IPS-NIHi7 (cell line): ENCODE measurements around the gene DDX24.
"Not testable (repeated sequence)": the region's sequence is repeated elsewhere in the genome, so short reads cannot be mapped to it uniquely, and the experiment has no call there.

Experiments
- DNase-seq: peaks from one replicate; pipeline ENCODE4 v3.0.0; 2012; ENCODE audit warnings: mixed read lengths; ENCODE audit errors: extremely low spot score

DDX24 gene

DNA sequence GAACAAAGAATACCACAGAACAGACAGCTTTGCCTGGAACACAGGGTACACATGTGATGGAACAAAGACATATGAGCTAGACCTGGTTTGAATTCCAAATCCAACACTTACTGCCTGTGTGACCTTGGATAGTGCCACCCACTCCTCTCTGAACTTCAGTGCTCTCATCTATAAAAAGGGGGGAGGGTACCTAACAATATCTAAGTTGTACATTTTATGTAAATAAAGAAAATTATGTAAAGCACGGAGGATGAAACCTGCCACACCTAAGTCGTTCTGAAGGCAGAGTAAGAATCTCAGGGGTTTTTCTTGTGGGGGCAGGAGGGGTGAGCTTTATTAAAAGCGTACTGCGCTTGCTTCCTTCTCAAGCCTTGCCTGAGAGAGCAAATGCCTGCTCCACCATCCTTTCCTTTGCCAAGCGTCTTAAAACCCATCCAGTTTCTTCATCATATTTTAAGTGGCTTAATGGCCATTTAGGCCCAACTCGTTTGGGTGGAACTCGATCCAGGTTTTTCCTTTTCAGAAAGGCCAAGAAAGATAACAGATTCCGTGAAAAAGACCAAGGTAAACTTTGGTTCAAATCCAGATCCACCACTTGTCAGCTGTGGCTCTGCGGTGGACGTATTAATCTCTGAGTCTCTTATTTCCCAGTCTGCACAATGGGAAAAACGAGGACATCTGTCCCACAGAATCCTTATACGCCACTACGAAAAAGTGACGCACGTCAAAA, 946 bp downstream of the DDX24 start:
- DNase-seq: no peak

DNA sequence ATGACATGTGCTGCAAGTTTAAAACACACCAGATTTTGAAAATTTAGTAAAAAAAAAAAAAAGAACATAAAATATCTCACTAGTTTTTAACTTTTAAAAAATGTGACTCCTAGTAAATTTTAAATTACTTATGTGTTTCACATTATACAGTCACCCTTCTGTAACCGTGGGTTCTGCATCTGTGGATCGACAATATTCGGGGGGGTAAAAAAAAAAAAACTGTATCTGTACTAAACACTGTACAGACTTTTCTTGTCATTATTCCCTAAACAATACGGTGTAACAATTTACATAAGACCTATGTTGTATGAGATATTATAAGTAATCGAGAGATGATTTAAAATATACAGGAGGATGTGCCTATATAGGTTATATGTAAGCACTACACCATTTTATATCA, 3.2 kb downstream of the DDX24 start:
- DNase-seq: no peak

DNA sequence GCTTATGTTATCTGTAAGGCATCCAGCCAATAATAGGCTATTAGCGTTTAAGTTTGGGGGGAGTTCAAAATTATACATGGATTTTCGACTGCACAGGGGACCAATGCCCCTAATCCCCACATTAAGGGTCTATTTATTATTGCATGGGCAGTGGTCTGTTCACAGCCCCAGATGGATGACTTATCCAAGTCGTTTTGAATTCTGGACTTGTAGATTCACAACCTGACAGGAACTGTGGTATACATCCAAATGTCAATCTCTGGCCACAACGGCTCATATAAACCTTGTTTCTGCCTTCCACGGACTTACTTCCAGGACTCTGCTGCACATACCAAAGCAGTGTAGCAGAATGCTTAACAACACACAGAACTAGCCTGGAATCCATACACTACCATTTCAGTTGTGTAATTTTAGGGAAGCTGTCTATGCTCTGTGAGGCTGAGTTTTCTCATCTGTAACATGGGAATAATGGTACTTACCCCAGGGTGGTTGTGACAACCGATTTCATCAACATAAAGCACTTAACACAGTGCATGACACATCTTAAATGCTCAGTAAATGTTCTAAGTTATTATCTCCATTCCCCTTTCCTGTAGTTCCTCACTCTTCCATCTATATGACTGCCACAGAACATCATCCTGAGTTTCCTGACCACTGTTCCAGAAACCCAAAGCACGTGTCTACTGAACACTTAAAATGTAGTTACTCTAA, 3.7 kb downstream of the DDX24 start:
- DNase-seq: no peak

DNA sequence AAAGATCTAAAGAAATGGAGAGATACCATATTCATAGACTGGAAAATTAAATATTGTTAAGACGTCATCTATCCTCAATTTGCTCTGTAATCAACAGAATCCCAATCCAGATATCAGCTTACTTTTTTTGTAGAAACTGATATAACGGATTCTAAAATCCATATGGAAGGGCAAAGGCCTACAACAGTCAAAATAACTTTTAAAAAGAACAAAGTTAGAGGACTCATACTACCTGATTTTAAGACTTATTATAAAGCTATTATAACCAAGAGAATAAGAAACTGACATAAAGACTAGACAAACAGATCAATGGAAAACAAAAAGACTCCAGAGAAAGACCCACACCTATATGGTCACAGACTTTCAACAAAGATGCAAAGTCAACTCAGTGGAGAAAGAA, 6.0 kb downstream of the DDX24 start:
- DNase-seq: no peak

DNA sequence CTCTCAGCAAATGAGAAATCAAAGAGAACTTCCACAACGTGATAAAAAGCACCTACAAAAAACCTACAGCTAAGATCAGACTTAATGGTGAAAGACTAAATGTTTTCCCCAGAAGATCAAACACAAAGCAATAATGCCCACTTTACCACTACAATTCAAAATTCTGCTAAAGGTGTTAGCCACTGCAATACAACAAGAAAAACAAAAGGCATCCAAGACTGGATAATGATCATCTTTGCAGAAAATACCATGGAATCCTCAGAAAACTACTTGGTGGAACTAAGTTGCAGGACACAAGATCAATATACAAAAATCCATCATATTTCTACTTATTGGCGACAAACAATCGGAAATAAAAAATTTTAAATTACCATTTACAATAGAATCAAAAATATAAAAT, 6.5 kb downstream of the DDX24 start:
- DNase-seq: no peak

DNA sequence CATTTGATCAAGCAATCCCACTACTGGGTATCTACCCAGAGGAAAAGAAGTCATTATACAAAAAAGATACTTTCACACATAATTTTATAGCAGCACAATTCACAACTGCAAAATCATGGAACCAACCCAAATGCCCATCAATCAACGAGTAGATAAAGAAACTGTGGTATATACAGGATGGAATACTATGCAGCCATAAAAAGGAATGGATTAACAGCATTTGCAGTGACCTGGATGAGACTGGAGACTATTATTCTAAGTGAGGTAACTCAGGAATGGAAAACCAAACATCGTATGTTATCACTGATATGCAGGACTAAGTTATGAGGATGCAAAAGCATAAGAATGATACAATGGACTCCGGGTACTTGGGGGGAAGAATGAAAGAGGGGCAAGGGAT, 8.9 kb downstream of the DDX24 start:
- DNase-seq: not testable (repeated sequence)

DNA sequence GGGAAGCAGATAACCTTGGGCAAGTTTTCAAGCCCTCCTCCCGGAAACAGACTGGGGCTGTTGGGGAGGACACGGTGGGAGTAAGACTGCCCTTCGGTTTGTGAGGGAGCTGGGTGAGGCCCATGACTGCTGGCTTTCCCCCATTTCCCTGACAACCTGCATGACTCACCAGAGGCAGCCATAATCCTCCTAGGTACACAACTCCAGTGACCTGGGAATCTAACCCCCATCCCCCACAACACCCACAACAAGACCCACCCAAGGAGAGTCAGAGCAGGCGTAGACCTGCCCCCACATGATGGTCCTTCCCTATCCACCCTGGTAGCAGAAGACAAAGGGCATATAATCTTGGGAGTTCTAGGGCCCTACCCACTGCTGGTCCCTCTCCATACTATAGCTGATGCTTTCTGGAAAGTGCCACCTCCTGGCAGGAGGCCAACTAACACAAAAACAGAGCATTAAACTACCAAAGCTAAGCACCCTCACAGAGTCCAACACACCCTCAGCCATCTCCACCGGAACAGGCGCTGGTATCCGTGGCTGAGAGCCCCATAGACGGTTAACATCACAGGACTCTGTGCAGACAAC, 14.8 kb downstream of the DDX24 start:
- DNase-seq: no peak

DNA sequence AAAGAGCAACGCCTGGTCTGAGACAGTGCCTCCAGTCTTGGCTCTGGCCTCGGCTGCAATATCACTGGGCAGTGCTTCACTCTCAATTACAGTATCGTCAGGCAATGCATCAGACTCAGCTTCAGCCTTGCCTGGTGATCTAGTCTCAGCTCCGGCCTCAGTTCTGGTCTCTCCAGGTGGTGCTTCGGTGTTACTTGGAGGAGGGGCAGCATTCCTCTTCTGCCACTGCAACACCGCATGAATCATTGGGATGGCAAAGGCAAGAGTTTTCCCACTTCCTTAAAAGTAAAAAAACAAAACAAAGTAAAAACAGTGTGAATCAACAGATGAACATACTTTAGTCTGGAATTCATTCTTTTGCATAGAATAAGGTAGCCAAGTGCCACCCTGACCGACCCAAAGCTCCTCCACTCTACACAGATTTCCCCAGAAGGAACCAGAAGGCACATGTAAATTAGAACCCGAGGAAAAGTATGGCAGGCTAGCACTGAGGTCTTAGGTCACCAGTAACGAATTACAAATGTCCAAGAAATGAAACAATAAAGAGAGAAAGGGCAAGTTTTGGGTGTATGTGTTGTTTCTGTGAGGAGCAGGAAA, 18.6 kb downstream of the DDX24 start:
- DNase-seq: peak; percentile 53

DNA sequence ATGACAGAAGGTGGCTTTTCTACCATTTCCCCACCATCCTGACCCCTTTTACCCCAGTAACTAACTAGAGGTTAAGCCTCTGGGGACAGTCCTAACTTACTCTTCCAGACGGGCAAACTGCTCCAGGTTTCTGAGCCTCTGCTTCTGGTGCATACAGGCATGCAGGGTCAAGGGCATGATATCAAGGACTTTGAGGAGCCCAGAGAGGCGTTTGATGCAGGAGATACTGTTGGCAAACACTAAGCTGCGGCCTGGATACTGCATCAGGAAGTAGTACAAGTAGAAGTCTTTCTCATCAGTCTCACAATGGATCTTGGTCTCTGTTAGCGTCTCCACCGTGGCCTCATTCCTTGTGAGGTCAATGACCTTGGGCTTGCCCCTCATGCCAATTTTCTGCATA, 21.0 kb downstream of the DDX24 start:
- DNase-seq: no peak

DNA sequence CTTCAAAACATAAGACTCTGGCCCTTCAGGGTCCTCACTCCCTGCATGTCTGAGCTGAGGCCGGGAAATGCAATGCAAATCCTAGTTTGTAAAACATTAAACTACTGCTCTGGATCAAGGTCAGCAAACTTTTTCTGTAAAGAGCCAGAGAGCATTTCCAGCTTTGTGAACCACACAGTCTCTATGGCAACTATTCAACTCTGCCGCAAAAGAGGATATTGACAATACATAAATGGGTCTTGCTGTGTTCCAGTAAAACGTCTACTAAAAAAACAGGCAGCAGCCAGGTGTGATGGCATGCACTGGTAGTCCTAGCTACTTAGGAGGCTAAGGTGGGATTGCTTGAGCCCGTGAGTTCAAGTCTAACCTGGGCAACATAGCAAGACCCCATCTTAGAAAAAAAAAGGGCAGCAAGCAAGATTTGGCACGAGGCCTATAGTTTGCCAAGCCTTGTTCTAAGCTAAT, 22.3 kb downstream of the DDX24 start:
- DNase-seq: no peak

DNA sequence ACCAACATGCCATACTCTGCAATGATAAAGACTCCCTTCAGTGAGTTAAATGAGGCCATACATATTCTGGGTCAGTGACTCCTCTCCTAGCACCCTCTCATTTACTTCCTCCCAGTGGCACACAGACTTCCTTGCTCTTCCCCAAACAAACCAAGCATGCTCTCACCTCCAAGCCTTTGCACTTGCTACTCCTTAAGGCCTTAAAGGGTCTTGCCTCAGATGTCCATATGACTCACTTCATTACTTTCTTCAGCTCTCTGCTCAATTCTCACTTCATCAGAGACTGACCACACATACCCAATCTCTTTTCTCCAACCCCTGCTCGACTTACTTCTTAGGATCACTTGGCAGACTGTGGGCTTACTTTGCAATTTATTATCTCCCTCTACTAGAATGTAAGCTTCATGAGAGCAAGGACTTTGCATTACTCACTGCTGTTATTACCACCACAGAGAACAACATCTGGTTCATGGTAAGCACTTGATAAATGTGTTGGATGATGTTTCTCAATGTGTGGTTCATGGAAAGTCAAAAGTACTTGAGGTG, 22.8 kb downstream of the DDX24 start:
- no peak for DNase-seq

DNA sequence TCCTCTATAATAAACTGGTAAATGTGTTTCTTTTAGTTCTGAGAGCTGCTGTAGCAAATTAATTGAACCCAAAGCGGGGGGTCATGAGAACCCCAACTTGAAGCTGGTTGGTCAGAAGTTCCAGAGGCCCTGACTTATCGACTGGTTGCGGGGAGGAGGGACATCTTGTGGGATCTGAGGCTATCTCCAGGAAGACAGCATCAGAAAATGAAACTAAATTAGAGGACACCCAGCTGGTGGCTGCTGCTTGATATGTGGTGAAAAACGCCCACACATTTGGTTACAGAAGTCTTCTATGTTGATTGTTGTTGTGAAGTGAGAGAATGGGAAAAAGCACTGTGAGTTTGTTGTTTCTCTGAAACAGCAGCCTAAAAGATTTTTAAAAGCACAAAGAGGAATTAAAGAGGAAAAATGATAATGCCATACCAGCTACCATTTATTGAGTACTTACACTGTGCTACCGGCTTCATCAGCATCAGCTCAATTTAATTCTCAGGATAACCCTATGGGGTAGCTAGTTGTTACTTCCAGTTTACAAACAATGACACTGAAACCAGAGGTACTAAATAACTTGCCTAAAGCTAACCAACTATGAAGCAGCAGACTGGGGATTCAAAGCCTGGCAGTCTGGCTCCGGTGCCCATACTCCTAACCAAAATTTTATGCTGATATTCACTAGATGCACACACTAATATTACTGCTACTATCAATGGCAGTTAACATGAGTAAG, 24.3 kb downstream of the DDX24 start:
- DNase-seq: no peak

DNA sequence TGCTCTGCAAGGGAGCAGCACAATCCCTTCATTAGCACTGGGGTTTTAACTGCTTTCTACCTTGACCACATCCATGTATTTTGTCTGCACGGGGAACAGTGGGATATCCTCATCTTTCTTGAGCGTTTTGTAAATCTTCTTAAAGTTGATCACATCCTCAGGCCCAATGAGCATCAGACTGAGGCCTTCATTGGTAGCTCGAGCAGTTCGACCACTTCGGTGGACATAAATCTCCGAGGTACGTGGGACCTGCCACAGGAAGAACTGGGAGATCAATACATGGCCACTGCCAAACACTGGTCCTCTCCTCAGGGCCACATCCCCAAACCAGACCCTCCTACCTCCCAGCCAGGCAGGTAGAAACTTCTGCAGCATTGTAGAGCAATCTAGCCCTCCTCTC, 26.1 kb downstream of the DDX24 start:
- DNase-seq: no peak

DNA sequence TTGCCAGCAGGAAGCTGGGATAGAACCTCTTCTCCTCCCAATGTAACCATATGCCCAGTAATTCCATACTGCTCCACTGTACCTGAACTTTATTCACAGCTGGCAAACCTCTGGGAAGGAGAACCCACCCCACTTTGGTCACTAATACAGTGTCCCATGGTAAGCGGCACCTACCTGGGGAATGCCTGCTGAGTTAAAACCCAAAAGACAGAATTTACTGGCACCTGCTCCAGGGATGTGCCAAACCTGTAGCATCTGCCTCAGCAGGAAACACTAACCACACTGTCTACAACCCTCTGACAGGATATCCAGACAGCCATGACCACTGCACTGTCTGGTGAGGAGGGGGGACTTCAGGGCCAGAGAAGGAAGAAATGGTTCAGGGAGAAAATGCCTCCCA, 26.6 kb downstream of the DDX24 start:
- DNase-seq: no peak

DNA sequence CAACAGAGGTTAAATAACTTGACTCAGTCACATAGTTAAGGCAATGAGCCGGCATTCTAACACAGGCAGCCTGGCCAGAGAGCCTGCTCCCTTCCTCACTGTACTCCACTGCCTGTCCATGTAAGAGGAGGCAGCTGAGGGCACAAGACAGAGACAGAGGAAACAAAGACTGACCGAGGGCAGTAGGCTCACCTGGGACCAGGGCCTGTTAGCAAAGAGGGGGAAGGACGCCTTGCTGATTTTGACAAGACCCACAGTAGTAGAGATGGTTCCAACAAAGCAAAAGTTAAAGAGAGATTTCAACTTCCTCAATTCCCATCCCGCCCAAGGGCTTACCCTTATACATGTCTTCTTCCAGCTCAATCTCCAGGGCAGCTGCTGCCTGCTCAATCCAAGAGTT, 28.3 kb downstream of the DDX24 start:
- DNase-seq: no peak

DNA sequence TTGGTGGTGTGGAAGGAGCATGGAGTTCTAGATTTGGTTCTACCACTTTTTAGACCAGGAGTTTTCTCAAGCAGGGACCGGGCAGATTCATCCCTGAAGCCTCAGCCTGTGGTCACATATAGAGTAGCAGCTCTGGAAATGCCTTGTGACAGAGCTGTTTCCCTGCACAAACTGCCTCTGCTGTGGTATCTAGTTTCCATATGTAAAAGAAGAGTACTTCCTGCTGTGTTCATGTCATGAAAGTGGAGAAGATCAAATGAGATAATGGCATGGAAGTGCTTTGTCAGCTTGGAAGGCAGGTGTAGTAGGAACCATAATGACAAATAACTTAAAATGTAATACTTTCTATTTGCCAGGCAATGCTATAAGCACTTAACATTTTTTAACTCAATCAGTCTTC, 28.8 kb downstream of the DDX24 start:
- no peak for DNase-seq

DNA sequence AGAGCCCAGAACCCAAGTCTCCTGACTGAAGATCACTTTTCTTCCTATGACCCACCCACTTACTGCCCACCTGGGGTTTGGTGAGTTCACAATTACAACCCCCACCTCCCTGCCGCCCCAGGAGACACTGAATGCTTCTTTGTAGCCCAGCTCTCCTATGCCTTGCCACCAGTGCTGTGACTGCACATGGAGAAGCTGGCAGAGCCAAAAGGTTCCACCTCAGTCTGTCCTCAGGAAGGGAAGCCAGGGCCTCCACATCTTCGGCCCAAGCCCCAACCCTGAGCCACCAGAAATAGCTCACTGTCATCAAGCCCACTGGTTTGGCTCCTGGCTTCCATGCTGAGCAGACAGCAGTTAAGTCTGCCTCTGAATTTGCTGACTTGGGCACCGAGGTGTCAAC, 29.2 kb downstream of the DDX24 start:
- no peak for DNase-seq

DNA sequence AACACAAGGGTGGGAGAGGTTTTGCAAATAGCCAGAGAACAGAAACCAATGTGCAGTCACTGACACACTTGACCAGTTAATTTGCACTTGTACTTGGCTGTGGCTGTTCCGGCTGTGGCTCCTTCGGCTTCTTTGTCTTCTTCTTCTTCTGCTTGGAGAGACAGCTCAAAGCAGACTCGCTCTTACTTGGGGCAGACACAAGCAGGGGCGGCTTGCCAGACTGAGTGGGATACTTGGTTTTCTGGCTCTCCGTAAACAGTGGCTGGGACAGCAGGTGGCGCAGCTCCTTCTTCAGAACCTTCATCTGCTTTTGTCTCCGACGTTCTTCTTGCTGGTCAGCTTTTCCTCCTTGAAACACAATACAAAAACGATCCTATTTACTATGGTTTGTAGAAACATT, 29.9 kb downstream of the DDX24 start:
- DNase-seq: peak; percentile 52

DNA sequence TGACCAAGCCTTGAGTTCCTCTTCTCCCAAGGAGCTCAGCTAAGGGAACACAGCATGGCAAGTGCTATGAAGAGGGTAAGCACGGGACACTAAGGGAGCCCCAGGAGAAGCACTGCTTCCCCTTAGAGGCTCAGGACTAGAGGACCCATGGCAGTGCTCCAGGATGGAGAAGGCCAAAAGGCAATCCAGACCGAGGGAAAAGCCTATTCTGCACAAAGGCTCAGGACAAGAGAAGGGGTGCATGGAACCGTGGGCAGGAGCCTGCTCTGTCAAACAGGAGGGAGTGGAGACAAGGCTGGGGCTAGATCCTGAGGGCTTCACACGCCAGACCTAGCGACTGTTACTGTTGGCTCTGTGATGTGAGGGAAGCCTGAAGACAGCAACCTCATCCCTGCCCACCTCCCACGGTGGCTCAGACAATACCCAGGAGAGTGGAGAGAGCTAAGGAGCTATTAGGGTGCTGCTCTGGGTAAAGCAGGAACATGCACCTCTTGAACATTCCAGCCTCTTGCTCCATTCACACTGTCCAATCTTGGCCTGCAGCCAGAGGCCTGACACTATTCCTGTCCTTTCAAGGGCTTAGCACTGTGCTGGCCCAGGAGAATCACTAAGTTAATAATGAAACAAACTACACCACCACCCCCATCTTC, 30.6 kb downstream of the DDX24 start:
- no peak for DNase-seq

DNA sequence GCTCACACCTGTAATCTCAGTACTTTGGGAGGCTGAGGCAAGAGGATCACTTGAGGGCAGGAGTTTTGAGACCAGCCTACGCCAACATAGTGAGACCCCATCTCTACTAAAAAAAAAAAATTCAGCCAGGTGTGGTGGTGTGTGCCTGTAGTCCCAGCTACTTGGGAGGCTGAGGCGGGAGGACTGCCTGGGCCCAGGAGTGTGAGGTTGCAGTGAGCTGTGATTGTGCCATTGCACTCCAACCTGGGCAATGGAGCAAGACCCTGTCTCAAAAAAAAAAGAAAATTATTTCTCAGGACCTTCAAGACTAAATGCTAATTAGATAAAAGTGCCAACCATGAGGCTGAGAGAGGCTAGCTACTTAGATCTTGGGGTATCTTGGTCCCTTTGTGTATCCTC, 31.4 kb downstream of the DDX24 start:
- DNase-seq: no peak
